ENCODE measurements around the gene NOXO1.
"Not testable (repeated sequence)": the region's sequence is repeated elsewhere in the genome, so short reads cannot be mapped to it uniquely, and the experiment has no call there.

The NOXO1 gene

DNA sequence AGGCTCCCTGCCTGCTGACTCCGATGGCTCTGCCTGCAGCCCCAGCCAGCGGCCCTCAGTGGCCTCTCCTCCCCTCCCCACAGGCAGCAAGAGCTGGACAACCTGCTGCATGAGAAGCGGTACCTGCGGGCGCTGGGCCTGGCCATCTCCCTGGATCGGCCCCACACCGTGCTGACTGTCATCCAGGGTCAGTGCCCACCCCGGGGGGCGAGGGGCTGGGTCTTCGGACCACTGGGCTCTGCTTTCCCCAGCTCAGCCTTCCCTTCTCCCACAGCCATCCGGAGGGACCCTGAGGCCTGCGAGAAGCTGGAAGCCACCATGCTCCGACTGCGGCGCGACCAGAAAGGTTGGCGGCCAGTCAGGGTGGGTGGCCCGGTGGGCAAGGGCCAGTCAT is 3.4 kb downstream of the NOXO1 start:
- no peak for DNase-seq

DNA sequence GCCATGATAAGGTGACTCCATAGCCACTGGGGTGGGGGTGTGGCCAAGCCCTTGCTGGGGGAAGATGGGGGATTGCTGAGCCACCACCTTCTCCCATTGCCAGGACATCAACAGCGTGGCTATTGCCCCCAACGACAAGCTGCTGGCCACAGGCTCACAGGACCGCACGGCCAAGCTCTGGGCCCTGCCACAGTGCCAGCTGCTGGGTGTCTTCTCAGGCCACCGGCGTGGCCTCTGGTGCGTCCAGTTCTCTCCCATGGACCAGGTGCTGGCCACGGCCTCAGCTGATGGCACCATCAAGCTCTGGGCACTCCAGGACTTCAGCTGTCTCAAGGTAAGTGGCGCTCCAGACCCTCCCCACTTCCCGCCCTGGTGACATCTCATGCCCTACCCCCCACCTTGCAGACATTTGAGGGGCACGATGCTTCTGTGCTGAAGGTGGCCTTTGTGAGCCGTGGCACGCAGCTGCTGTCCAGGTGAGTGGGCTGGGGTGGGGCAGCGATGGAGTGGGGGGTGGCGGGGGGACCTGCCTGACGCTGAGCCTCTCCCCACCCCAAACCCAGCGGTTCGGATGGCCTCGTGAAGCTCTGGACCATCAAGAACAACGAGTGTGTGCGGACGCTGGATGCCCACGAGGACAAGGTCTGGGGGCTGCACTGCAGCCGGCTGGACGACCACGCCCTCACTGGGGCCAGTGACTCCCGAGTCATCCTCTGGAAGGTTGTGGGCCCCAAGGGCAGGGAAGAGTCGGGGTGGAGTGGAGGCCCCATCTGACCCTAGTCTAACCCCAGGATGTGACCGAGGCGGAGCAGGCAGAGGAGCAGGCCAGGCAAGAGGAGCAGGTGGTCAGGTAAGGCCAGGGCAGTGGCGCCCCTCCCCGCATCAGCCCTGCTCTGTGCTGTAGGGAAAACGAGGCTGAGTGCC is 4.1 kb downstream of the NOXO1 start:
- no peak for DNase-seq

DNA sequence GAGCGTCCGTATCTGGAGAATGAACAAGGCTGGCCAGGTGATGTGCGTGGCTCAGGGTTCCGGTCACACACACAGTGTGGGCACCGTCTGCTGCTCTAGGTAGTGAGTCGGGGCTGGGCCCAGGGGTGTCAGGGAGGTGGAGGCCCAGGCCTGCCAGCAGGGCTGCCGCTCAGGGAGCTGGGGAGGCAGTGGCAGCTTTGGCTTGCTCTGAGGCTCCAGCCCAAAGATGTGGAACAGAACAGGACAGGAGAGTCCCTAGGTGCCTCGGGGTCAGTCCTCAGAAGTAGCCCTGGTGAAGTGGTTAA is 5.1 kb downstream of the NOXO1 start:
- DNase-seq: no peak

DNA sequence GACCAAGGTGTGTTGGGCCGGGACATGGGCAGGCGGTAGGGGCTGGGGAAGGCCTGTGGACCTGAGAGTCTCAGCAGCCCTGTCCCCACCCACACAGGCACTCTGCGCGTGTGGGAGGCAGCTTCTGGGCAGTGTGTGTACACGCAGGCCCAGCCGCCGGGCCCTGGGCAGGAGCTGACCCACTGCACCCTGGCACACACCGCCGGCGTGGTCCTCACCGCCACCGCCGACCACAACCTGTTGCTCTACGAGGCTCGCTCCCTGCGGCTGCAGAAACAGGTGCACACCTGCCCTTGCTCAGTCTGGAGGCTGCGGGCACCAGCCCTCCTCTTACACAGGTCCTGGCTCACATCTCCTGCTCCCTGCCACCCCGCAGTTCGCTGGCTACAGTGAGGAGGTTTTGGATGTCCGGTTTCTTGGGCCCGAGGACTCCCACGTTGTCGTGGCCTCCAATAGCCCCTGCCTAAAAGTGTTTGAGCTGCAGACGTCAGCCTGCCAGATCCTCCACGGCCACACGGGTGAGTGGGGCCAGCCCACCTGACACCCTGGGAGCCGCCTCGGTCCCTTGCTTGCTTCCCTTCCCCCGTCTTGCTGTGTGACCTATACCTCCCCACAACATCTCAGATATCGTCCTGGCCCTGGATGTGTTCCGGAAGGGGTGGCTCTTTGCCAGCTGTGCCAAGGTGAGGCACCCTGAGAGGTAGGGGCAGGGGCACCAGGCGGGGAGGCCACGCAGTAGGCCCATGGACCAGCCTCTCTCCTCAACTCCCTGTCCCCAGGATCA is 5.6 kb downstream of the NOXO1 start:
- DNase-seq: no peak

DNA sequence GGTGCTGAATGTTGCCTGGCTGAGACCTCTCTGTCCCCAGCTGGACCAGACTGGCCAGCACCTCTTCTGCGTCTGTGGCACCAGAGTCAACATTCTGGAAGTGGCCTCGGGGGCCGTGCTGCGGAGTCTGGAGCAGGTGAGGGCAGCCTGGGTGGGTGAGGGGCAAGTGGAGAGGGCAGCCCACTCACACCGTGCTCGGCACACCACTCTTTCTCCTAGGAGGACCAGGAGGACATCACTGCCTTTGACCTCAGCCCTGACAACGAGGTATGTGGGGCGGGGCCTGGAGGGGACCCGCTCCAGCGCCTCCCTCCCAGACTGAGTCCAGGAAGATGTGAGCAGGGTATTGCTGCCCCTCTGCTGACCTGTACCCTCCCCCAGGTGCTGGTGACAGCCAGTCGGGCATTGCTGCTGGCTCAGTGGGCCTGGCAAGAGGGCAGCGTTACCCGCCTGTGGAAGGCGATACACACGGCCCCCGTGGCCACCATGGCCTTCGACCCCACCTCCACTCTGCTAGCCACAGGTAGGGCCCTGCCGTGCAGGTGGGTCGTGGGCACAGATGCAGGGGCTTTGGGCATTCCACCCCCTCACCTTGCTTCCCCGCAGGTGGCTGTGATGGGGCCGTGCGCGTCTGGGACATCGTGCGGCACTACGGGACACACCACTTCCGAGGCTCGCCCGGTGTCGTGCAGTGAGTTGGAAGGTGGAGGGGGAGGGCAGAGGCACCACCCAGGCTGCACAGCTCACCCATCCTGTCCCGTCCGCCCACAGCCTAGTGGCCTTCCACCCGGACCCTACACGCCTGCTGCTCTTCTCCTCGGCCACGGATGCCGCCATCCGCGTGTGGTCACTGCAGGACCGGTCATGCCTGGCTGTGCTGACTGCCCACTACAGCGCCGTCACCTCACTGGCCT is 6.9 kb downstream of the NOXO1 start:
- no peak for DNase-seq

DNA sequence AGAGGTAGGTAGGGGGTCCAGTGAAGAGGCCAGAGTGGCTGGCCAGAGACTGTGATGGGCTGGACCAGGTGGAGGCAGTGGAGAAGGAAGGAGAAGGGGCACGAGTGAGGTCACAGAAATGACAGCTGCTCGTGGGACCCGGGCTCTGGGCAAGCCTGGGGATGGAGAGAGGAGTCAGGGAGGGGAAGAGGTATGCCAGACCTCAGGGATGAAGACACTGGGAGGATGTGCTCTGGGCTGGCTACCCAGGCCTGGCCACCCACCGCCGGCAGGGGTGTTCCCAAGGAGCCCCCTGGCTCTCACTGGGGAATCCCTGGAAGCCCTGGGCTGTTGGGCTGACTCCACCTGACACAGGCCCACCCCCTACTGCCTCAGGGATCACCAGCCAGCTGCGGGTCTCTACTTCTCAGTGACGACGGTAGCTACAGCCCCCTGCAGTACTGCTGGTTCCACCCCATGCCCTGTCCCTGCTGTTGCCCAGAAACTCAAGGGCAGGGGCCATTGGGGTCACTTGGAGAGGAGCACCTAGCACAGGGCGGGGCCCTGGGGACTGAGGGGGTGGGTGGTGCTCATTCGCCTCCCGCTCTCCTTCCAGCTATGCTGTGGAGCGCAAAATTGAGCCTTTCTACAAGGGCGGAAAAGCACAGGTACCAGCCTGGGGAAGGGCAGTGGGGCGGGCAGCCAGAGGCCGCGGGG is 7.7 kb downstream of the NOXO1 start:
- no peak for DNase-seq

DNA sequence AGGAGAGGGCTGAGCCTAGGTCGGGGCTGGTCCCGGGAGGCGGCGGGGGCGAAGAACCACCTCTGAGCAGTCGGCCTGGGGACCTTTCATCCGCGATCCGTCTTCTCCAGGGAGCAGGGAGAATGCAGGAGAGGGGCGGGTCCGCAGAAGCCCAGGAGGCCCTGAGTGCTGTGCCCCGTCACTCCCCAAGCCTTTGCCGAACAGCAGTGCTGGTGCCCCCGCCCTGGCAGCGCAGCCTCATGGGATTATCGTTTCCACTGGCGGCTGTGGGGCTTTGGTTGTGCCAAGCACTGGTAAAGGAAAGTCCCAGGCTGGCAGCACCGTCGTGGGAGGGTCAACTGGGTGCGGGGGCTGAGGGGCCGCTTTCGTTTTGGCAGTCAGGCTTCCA is 8.8 kb downstream of the NOXO1 start:
- peak; percentile 34 for DNase-seq

DNA sequence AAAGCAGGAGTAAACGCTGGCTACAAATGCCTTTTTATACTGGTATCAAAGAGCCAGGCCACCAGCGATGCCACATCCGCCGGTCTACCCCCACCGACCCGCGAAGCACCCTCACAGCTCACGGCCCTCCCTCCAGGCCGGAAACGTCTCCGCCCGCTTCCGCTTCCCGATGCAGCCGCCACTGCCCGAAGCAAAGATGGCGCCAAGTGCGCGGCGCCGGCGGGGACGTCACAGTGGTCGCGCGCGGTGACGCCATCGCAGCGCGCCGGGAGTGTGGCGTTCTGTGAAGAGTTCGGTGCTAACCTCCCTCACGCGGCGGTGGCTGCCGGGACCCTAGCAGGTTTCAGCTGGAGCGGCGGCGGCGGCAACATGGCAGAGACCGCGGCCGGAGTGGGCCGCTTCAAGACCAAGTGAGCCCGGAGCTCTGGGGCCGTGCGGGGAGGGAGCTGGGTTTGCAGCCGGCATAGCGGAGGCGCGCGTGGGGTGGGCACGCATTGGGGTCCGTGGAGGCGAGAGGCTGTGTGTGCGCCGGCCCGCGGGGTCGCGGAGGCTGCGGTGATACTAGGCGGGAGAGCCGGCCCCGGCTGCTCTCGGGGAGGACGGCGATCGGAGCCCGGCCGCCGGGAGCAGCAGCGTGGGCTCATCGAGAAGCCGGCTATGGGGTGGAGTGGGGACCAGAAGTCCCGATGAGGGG is 9.3 kb downstream of the NOXO1 start, which contains the start of gene TBL3:
TSS of gene TBL3 (plus strand) at position 258 of the 694 bp plus-strand sequence. CDS start at position 370, 112 bp downstream.
- peak; percentile 95 for DNase-seq

DNA sequence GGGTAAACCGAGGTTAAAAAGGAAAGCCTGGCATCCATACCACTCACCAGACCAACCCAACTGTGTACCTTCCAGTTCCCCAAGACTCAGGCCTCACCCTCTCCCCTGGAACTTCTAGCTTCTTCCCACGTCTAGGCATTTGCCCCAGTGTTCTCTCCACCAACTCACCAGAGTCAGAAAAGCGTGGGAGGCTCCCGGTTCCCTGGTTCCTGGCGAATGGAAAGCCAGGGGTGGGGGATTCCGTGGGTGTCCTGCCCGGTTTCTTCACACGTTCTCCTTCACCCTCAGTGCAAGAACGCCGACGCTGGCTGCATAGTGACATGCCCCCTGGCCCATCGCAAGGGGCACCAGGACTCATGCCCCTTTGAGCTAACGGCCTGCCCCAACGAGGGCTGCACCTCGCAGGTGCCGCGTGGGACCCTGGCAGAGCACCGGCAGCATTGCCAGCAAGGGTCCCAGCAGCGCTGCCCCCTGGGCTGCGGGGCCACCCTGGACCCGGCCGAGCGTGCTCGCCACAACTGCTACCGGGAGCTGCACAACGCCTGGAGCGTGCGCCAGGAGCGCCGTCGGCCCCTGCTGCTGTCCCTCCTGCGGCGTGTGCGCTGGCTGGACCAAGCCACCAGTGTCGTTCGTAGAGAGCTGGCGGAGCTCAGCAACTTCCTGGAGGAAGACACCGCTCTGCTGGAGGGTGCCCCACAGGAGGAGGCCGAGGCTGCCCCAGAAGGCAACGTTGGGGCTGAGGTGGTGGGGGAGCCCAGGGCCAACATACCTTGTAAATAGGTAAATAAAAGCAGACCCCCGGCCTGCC is 12.9 kb downstream of the NOXO1 start:
- DNase-seq: no peak

DNA sequence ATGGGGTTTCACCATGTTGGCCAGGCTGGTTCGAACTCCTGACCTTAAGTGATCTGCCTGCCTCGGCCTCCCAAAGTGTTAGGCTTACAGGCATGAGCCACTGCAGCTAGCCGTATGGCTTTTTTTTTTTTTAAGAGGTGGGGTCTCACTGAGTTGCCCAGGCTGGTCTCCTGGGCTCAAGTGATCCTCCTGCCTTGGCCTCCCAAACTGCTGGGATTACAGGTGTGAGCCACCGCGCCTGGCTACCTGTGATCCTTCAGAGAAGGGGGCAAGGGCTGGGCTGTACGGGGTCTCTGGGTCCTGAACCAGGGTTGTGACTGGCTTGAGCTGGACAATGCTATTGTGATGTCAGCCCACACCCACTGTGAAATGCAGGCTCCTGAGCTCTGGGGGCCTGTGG is 14.8 kb downstream of the NOXO1 start, which contains the start of gene RNF151:
TSS of gene RNF151 (plus strand) at position 397 of the 400 bp plus-strand sequence. CDS start 26 bp downstream, outside the sequence.
- DNase-seq: no peak

DNA sequence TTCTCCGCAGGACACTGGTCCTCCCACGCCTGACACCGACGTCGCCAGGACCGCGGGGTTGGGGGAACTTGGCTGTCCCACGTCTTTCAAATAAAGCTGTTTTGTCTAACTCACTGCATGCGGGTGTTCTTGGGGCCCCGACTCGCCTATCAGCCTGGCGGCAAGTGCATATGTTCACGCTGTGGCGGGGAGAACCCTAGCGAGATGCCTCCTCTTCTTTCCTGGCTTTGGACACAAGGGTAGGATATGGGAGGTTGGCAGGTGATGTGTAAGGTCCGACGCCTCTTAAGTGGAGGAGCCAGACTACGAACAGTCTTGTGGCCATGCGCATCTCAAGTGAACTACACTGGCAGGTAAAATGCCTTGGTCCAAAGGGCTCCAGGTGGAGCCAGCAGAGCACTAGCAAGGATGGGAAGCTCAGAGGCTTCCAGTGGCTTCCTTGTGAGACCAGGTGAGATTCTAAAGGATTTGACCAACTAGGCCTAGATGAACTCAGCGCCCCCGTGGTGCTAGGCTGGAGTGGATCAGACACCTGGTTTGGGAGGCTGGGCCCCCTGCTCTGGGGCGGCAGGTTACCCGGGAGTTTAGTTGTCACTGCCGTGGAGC is 15.8 kb downstream of the NOXO1 start:
- no peak for DNase-seq

DNA sequence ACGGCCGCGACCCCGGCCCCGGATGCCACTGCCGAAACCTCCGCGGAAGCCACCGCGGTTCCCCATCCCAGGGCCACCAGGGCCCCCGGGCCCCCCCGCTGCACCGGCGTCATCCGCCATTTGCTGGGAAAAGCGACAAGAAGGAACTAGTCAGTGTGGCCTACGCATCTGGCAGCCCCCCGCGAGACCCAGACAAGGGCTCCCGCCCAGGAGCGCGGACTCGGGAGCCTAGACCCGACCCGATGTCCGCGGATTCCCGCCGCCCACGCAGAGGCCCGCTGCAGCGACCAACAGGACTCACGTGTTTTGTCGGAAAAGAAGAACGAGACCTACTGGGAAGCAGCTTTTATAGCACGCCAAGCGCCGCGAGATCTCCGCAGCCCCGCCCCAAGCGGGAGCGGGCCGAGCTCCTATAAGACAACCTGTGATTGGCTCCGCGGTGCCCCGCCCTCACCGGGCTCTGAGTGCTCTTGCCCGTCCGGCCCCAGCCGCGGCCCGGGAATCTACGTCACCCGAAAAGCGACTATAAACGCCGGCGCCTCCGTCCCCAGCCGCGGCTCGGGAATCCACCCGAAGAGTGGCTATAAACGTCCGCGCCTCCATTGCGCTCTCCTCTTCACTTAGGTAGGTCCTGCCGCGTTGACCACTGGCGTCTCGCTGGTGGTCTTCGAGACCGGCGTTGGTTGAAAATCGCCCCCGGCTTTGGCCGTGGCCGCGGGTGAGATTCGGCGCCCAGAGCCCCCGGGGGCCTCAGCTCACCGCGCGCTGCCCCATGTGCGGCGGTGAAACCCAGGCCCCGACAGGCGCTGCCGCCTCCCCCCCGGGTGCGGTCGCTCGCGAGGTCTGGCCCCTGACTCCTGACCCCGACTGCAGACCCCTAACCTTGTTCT is 16.5 kb downstream of the NOXO1 start, which contains the start of gene RPS2:
TSS of gene RPS2 (minus strand) at position 321 of the 890 bp plus-strand sequence. CDS start at position 120, 201 bp downstream.
- peak; percentile 100 for DNase-seq

DNA sequence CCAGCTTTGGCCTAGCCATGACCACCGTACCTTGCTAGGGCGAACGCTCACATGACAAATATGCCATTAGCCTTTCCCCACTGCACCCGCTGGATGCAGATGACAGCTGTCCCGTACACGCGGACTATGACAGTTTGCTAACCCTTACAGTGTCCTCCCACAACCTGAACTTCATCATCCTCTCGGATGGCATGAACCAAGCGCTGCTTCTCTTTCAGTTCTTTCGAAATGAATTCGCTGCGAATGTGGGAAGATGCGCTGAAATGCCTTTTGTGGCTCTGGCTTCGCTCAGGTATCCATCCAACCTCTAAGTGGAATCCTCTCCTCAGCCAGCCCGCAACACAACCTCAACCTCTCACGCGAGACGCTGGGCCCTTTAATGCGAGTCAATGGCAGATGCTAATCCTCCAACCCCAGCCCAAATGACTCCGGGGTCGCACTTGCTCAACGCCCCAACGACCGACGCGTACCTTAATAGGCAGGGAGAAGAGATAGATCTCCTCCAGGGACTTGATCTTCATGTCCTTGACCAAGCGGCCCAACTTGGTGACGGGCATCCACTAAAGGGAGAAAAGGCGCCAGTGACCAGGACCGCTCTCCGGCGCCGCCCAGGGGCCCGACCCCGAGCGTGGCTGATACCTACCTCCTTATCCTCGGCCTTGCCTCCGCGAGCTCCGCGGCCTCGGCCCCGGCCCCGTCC is 17.3 kb downstream of the NOXO1 start:
- peak; percentile 48 for DNase-seq

DNA sequence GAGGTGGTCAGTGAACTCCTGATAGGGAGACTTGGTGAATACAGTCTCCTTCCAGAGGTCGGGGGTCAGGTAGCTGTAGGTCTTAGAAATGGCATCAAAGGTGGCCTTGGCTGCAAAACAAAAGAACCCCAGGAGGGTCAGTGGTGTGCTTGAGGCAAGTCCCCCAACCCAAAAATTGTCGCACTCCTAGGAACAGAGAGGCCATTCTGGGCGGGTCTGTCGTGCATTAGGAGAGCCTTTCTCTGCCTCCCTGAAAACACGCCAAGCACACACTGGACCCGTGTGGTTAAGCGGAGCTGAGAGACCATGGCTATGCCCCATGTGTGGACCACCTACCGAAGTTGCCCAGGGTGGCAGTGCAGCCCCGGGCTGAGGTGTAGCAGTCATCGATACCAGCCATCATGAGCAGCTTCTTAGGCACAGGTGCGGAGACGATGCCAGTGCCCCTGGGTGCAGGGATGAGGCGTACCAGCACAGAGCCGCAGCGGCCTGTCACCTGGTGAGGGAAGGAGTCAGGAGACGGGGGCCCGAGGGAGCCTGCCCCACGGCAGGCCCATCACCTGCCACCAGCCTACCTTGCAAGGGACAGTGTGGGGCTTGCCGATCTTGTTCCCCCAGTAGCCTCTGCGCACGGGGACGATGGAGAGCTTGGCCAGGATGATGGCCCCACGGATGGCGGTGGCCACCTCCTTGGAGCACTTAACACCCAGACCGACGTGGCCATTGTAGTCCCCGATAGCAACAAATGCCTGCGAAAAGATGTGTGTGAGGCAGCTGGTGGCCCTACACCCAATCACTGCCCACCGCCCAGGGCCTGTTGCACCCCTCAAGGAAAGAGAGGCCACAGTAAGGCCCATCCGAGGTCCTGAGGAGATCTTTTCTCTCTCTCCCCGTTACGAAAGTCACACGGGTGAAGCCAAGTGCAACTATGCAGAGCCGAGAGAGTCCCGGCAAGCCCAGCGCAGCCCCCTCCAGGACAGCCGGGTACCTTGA is 18.8 kb downstream of the NOXO1 start:
- DNase-seq: not testable (repeated sequence)

DNA sequence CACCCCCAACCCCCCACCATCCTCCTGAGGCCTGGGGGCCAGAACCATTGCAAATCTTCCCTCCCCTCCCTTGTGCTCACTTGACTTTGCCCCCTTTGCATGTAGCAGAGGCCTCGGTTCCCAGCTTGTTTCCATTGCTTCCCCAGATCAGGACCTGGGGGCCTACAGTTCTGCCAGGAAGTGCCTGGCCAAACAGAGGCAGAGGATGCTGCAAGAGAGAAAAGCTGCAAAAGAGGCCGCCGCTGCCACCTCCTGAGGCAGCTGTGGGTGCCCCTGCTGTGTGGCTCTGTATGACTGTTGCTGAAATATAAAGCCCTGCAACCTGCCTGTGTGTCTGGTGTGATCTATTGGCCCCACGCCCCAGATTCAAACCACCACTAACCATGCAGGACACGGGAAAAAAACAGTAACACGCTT is 19.6 kb downstream of the NOXO1 start:
- DNase-seq: peak; percentile 28

DNA sequence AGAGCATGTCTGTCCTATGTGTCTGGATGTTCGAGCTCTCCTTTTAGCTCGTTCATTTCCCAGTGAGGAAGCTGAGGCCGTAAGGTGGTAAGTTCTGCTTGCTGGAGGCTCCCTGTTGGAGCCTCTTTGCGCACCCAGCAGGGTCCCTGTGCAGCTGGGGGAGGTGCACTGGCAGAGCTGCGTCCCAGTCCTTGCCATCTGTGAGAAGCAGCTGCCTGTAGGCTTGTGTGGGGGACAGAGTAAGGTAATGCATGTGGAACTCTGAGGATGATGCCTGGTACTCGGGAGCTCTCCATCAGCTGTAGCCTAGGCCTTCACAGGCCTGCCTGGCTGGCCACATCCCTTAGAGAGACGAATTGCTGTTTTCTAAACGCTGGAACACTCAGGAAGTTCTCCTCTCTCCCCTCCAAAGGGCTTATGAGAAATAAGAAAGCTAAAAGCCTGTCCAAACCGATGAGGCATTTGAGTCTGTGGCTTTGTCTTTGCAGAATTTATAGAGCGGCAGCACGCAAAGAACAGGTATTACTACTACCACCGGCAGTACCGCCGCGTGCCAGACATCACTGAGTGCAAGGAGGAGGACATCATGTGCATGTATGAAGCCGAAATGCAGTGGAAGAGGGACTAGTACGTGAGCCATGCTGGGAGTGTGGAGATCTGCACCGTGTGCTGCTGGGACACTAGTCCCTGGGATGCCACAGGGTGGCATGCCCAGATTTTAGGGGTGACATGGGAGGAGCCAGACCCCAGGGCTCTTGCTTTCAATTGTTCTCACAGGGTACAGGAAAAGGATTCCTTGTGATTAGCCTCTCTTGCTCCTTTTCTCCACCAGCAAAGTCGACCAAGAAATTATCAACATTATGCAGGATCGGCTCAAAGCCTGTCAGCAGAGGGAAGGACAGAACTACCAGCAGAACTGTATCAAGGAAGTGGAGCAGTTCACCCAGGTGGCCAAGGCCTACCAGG is 20.3 kb downstream of the NOXO1 start:
- DNase-seq: peak; percentile 59

Measured in activated naive CD4-positive, alpha-beta T cell treated with anti-CD3 and anti-CD28 coated beads, Interleukin-2, amount 50 U/mL, for 16 hours (primary cell).